ENCODE data around the gene DNM3. TPM values are rescaled to one million over a fixed set of nuclear protein-coding genes. Genes with fewer than 3 reads are reported as not detected.

The DNM3 gene
- total and polyA plus RNA-seq, 2 donors (not counting 3 experiments of a cell fraction or from before 2014, with no cell fraction given): 1.4 to 2.5 TPM

DNA sequence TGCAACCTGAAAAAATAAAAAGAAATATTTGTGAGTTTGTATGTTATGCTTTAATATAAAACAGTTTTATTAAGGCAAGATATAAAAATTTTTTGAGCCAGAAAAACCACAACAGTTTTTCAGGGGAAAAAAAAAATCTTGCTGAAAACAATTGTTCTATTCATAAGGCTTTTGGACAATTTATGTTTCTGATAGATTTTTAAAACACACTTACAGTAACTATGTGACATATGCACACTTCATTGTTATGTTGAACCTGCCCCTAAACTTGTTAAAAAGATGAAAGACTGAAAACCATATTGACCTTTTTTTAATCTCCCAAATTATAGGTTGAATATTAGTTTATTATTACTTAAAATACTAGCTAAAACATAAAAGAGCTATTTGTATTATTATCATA is 299.3 kb downstream of the DNM3 start:
- no peaks in the 10 kb centered on the region for H4K20me1 ChIP-seq (replicated peaks; ENCODE audit: control insufficient read depth, extremely low read depth, insufficient read depth, low read length)
- intact Hi-C loops (cut with micrococcal nuclease): loop anchor here (2.0 to 10.0 kb wide), 4 partner anchors 138 to 764 kb away; partner anchors contain the start of gene SUCO
- DNase-seq (ENCODE audit: low read depth, low spot score) (no peak), FAIRE-seq (peak; percentile 35)
- dilution Hi-C loops (cut with MboI; ENCODE audit: extremely low pct_ligation_motif_present, low sequenced_read_pairs): no loop called here
- H3K27ac ChIP-seq (ENCODE audit: insufficient read depth, low read depth, low read length): peak overlapping the region; percentile 87
- H3K4me3 ChIP-seq (replicated peaks in 1 of 3; ENCODE audit: insufficient read depth in 1 of 3, low read depth in 1 of 3, low read length in 3 of 3): peak overlapping the region in 1 of 3 experiments; percentile 96
- H3K9me1 ChIP-seq (replicated peaks; ENCODE audit: control insufficient read depth, extremely low read depth, insufficient read depth, low read length): no peaks in the 10 kb centered on the region
- peaks cover 7% of the 10 kb centered on the region for H3K79me2 ChIP-seq (ENCODE audit: control insufficient read depth, insufficient read depth, low read length)
- BruUV-seq (replicated peaks): no TSS peak
- peak overlapping the region; percentile 95 for H3K9ac ChIP-seq (replicated peaks; ENCODE audit: extremely low read depth, insufficient read depth, low read length)
- H3K36me3 ChIP-seq (ENCODE audit: control insufficient read depth in 2 of 2, extremely low read depth in 1 of 2, insufficient read depth in 2 of 2, low read length in 2 of 2): no peaks in the 10 kb centered on the region
- CTCF ChIA-PET: interaction anchor here (1.5 to 1.8 kb wide), 2 partner anchors 18 to 259 kb away, joined by 3 to 7 read pairs; no protein-coding TSS in a partner anchor
- H2AFZ ChIP-seq (ENCODE audit: low read depth, low read length): no peak overlapping the region
- peaks cover 57% of the 10 kb centered on the region for H3K4me1 ChIP-seq (ENCODE audit: control insufficient read depth, extremely low read depth, insufficient read depth, low read length)
- POLR2A ChIA-PET: no interaction called here
- H3K27me3 ChIP-seq (ENCODE audit: control insufficient read depth in 2 of 2, insufficient read depth in 2 of 2, low read length in 2 of 2): no peaks in the 10 kb centered on the region
- no peaks in the 10 kb centered on the region for H3K9me3 ChIP-seq (replicated peaks; ENCODE audit: control insufficient read depth, insufficient read depth, low read length)
- TF ChIP-seq JUN (IDR thresholded peaks at IDR 0.05; ENCODE audit: borderline replicate concordance, insufficient read depth, insufficient read length, low read depth): no peak
- TF ChIP-seq POLR2AphosphoS5 (IDR thresholded peaks at IDR 0.05; ENCODE audit: insufficient read depth, low read depth, low read length): no peak
- peak overlapping the region; percentile 99 for H3K4me2 ChIP-seq (ENCODE audit: insufficient read depth, low read length)

DNA sequence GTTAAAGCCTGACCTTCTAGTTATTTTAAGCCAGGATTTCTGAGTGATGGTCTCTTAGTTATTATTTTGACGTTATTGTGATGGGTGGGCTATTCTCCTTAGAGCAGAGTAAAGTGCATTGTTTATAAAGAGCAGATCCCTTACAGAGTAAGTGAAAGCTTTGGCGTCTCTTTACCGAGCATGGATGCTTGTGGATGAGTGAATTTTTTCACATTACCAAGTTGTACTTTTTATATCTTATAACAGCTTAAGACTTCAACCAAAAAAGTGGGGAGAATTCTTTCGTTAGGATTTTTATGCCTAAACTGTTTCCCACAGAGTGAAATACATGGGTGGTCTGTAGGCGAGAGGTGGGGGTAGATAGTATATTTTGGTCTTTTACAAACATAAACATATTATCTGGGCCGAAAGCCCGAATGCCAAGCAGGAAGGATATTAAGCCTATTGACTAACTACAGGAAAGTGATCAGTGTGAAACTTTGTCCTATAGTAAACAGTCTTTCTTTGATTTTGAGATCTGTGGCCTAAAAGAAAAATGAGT is 300.1 kb downstream of the DNM3 start:
- POLR2A ChIA-PET: no interaction called here
- H2AFZ ChIP-seq (ENCODE audit: low read depth, low read length): peak overlapping the region; percentile 46
- H3K9me3 ChIP-seq (replicated peaks; ENCODE audit: control insufficient read depth, insufficient read depth, low read length): no peaks in the 10 kb centered on the region
- FAIRE-seq (peak; percentile 63), DNase-seq (ENCODE audit: low read depth, low spot score) (peak; percentile 74)
- TF ChIP-seq FOS (IDR thresholded peaks at IDR 0.05; ENCODE audit: borderline replicate concordance, insufficient read depth, low read length) (no peak), POLR2AphosphoS5 (IDR thresholded peaks at IDR 0.05; ENCODE audit: insufficient read depth, low read depth, low read length) (no peak), MYC (IDR thresholded peaks at IDR 0.05; ENCODE audit: low read depth, low read length) (no peak), GATA2 (IDR thresholded peaks at IDR 0.05; ENCODE audit: insufficient read depth, insufficient read length, low read depth, low read length) (no peak), CTCF (IDR thresholded peaks at IDR 0.05; ENCODE audit: extremely low read depth in 1 of 2, insufficient read depth in 1 of 2, low read depth in 1 of 2, low read length in 2 of 2) (no peak), MAX (IDR thresholded peaks at IDR 0.05; ENCODE audit: insufficient read depth, insufficient read length) (no peak), EZH2 (IDR thresholded peaks at IDR 0.05; ENCODE audit: borderline replicate concordance, low read depth, low read length, severe bottlenecking) (no peak), POLR2A (IDR thresholded peaks at IDR 0.05; ENCODE audit: low read depth, low read length) (no peak), JUN (IDR thresholded peaks at IDR 0.05; ENCODE audit: borderline replicate concordance, insufficient read depth, insufficient read length, low read depth) (no peak)
- H3K4me3 ChIP-seq (replicated peaks in 1 of 3; ENCODE audit: insufficient read depth in 1 of 3, low read depth in 1 of 3, low read length in 3 of 3): peak overlapping the region; percentile 15 to 96 (median 28)
- no peaks in the 10 kb centered on the region for H4K20me1 ChIP-seq (replicated peaks; ENCODE audit: control insufficient read depth, extremely low read depth, insufficient read depth, low read length)
- peaks cover 52% of the 10 kb centered on the region for H3K4me1 ChIP-seq (ENCODE audit: control insufficient read depth, extremely low read depth, insufficient read depth, low read length)
- H3K79me2 ChIP-seq (ENCODE audit: control insufficient read depth, insufficient read depth, low read length): peaks cover 7% of the 10 kb centered on the region
- H3K36me3 ChIP-seq (ENCODE audit: control insufficient read depth in 2 of 2, extremely low read depth in 1 of 2, insufficient read depth in 2 of 2, low read length in 2 of 2): no peaks in the 10 kb centered on the region
- TSS peak; percentile 10 for BruUV-seq (replicated peaks)
- peak overlapping the region; percentile 87 for H3K27ac ChIP-seq (ENCODE audit: insufficient read depth, low read depth, low read length)
- H3K4me2 ChIP-seq (ENCODE audit: insufficient read depth, low read length): peak overlapping the region; percentile 99
- CTCF ChIA-PET: interaction anchor here (1.1 to 1.8 kb wide), 6 partner anchors 8 to 258 kb away, joined by 3 to 7 read pairs (median 4); no protein-coding TSS in a partner anchor
- peak overlapping the region; percentile 95 for H3K9ac ChIP-seq (replicated peaks; ENCODE audit: extremely low read depth, insufficient read depth, low read length)
- H3K9me1 ChIP-seq (replicated peaks; ENCODE audit: control insufficient read depth, extremely low read depth, insufficient read depth, low read length): no peaks in the 10 kb centered on the region
- intact Hi-C loops (cut with micrococcal nuclease) (loop anchor here (1.0 to 10.0 kb wide), 5 partner anchors 139 to 763 kb away; partner anchors contain the start of gene SUCO), dilution Hi-C loops (cut with MboI; ENCODE audit: extremely low pct_ligation_motif_present, low sequenced_read_pairs) (no loop called here)
- H3K27me3 ChIP-seq (ENCODE audit: control insufficient read depth in 2 of 2, insufficient read depth in 2 of 2, low read length in 2 of 2): no peaks in the 10 kb centered on the region
